ENCODE measurements around the gene CHD5. TPM values are rescaled to one million over a fixed set of nuclear protein-coding genes. Genes with fewer than 3 reads are reported as not detected.
"Not testable (repeated sequence)": the region's sequence is repeated elsewhere in the genome, so short reads cannot be mapped to it uniquely, and the experiment has no call there.

CHD5 gene
- total and polyA plus RNA-seq, 2 experiments from 2014 or later: 0.11 to 0.24 TPM

- no peak for TF ChIP-seq CTCF (IDR thresholded peaks at IDR 0.05; ENCODE audit: low read depth, low read length)
- Histone ChIP-seq H3K9me3 (ENCODE audit: low read depth) (no peaks in the 10 kb centered on the region), H3K27me3 (no peaks in the 10 kb centered on the region), H3K4me3 (no peak overlapping the region), H3K36me3 (peaks cover 20% of the 10 kb centered on the region), H3K4me1 (ENCODE audit: low read depth) (peaks cover 7% of the 10 kb centered on the region), H3K27ac (peak overlapping the region; percentile 69)
- no peak for DNase-seq (ENCODE audit: low read depth in 1 of 2, low spot score in 1 of 2)
Measured at GRCh38 chr1:6221210-6221784, 41.2 kb upstream of the CHD5 start.

GRCh38 chr1:6220236-6220635, 40.1 kb upstream of the CHD5 start:
- Histone ChIP-seq H3K4me3 (no peak overlapping the region), H3K36me3 (peaks cover 20% of the 10 kb centered on the region), H3K27me3 (no peaks in the 10 kb centered on the region), H3K4me1 (ENCODE audit: low read depth) (peaks cover 7% of the 10 kb centered on the region), H3K27ac (peak overlapping the region; percentile 34), H3K9me3 (ENCODE audit: low read depth) (no peaks in the 10 kb centered on the region)
- no peak for TF ChIP-seq CTCF (IDR thresholded peaks at IDR 0.05; ENCODE audit: low read depth, low read length)
- DNase-seq (ENCODE audit: low read depth in 1 of 2, low spot score in 1 of 2): no peak

- not testable (repeated sequence) for H3K4me3 ChIP-seq; H3K4me1 ChIP-seq (ENCODE audit: low read depth); H3K27ac ChIP-seq; H3K9me3 ChIP-seq (ENCODE audit: low read depth); H3K27me3 ChIP-seq; DNase-seq (ENCODE audit: low read depth in 1 of 2, low spot score in 1 of 2)
- H3K36me3 ChIP-seq: peaks cover 16% of the 10 kb centered on the region
Measured at GRCh38 chr1:6219641-6220040, 39.5 kb upstream of the CHD5 start.

GRCh38 chr1:6218375-6219164, 38.4 kb upstream of the CHD5 start:
- Histone ChIP-seq H3K27ac (no peak overlapping the region), H3K9me3 (ENCODE audit: low read depth) (no peaks in the 10 kb centered on the region), H3K27me3 (no peaks in the 10 kb centered on the region), H3K4me3 (no peak overlapping the region), H3K36me3 (peaks cover 7% of the 10 kb centered on the region), H3K4me1 (ENCODE audit: low read depth) (peaks cover 7% of the 10 kb centered on the region)
- TF ChIP-seq CTCF (IDR thresholded peaks at IDR 0.05; ENCODE audit: low read depth, low read length): no peak
- no peak for DNase-seq (ENCODE audit: low read depth in 1 of 2, low spot score in 1 of 2)

GRCh38 chr1:6212193-6212959, 32.3 kb upstream of the CHD5 start:
- H3K9me3 ChIP-seq (ENCODE audit: low read depth): no peaks in the 10 kb centered on the region
- peaks cover 19% of the 10 kb centered on the region for H3K4me1 ChIP-seq (ENCODE audit: low read depth)
- DNase-seq (ENCODE audit: low read depth in 1 of 2, low spot score in 1 of 2): no peak
- H3K36me3 ChIP-seq: peaks cover 23% of the 10 kb centered on the region
- TF ChIP-seq CTCF (IDR thresholded peaks at IDR 0.05; ENCODE audit: low read depth, low read length): no peak
- H3K27me3 ChIP-seq: no peaks in the 10 kb centered on the region
- no peak overlapping the region for H3K4me3 ChIP-seq
- H3K27ac ChIP-seq: no peak overlapping the region

Measured in cardiac muscle cell (in vitro differentiated cells and primary cell).